NCI-H1694 (cell line): ENCODE data around the gene FLRT2.

Source experiments
- DNase-seq: peaks from one replicate; lab custom pipeline; 2025; lab: John Stamatoyannopoulos, UW

FLRT2 gene

GRCh38 chr14:85660243-85660922 lies 130.4 kb downstream of the FLRT2 start:
- DNase-seq = no peak

GRCh38 chr14:85662096-85662495 lies 132.2 kb downstream of the FLRT2 start:
- no peak for DNase-seq

GRCh38 chr14:85663256-85663655 lies 133.3 kb downstream of the FLRT2 start:
- no peak for DNase-seq

GRCh38 chr14:85663667-85664066 lies 133.7 kb downstream of the FLRT2 start:
- no peak for DNase-seq

GRCh38 chr14:85675957-85676356 lies 146.0 kb downstream of the FLRT2 start:
- no peak for DNase-seq

GRCh38 chr14:85686908-85687307 lies 157.0 kb downstream of the FLRT2 start:
- DNase-seq = no peak

GRCh38 chr14:85687456-85687855 lies 157.5 kb downstream of the FLRT2 start:
- no peak for DNase-seq

- DNase-seq = no peak
Measured at GRCh38 chr14:85688006-85688405, 158.1 kb downstream of the FLRT2 start.

- DNase-seq = no peak
Measured at GRCh38 chr14:85695300-85695699, 165.4 kb downstream of the FLRT2 start.

- no peak for DNase-seq
Measured at GRCh38 chr14:85701116-85701515, 171.2 kb downstream of the FLRT2 start.

GRCh38 chr14:85701763-85702162 lies 171.8 kb downstream of the FLRT2 start:
- DNase-seq = no peak

GRCh38 chr14:85702191-85702590 lies 172.2 kb downstream of the FLRT2 start:
- DNase-seq = no peak

GRCh38 chr14:85702997-85703396 lies 173.1 kb downstream of the FLRT2 start:
- DNase-seq = no peak
